DOHH2 (cell line): ENCODE measurements around the gene CTNNAL1.

Experiments
- H3F3A ChIP-seq: fragments of 200-600 bp; sonication (generic), shearing (Covaris generic); 2 replicates; pipeline ENCODE4 v1.6.0; 2016; ENCODE audit warnings: antibody characterized with exemption, mild to moderate bottlenecking; ENCODE audit not compliant: control insufficient read depth, insufficient read depth
- H3K27ac ChIP-seq: fragments of 200-600 bp; sonication (generic); 2 replicates; pipeline ENCODE4 v1.5.1; 2014; ENCODE audit warnings: low read depth, mild to moderate bottlenecking, low read length, moderate library complexity
- H3K27me3 ChIP-seq: fragments of 200-600 bp; sonication (generic); 2 replicates; pipeline ENCODE4 v1.6.1; 2014; ENCODE audit warnings: mild to moderate bottlenecking, low read length, mixed read lengths; ENCODE audit not compliant: control insufficient read depth
- H3K36me3 ChIP-seq: fragments of 200-600 bp; sonication (generic); 2 replicates; pipeline ENCODE4 v1.6.1; 2014; ENCODE audit warnings: mild to moderate bottlenecking, low read length, moderate library complexity, mixed read lengths; ENCODE audit not compliant: control insufficient read depth
- H3K4me1 ChIP-seq: fragments of 200-600 bp; sonication (generic); 2 replicates; pipeline ENCODE4 v1.6.1; 2014; ENCODE audit warnings: mild to moderate bottlenecking, low read length, mixed read lengths; ENCODE audit not compliant: control insufficient read depth
- H3K4me2 ChIP-seq: fragments of 200-600 bp; sonication (generic); 2 replicates; pipeline ENCODE4 v1.6.0; 2014; ENCODE audit warnings: mild to moderate bottlenecking, low read length, moderate library complexity
- H3K4me3 ChIP-seq: fragments of 200-600 bp; sonication (generic); 2 replicates; pipeline ENCODE4 v1.5.1; 2014; ENCODE audit warnings: mild to moderate bottlenecking, low read length, mixed read lengths
- H3K79me2 ChIP-seq: fragments of 200-600 bp; sonication (generic); 2 replicates; pipeline ENCODE4 v1.6.1; 2014; ENCODE audit warnings: mild to moderate bottlenecking, low read length, mixed read lengths; ENCODE audit not compliant: control insufficient read depth
- H3K9me2 ChIP-seq: fragments of 200-600 bp; sonication (generic); replicated peaks from 2 replicates; pipeline ENCODE4 v1.6.1; 2014; ENCODE audit warnings: mild to moderate bottlenecking, low read length, mixed read lengths; ENCODE audit not compliant: control insufficient read depth
- H3K9me3 ChIP-seq: fragments of 200-600 bp; sonication (generic); 2 replicates; pipeline ENCODE4 v1.6.1; 2014; ENCODE audit warnings: antibody characterized with exemption, low read length, mixed read lengths; ENCODE audit not compliant: control insufficient read depth, insufficient read depth
- H4K20me1 ChIP-seq: fragments of 200-600 bp; sonication (generic); 2 replicates; pipeline ENCODE4 v1.6.0; 2014; ENCODE audit warnings: low read depth, mild to moderate bottlenecking, antibody characterized with exemption, low read length, moderate library complexity; ENCODE audit not compliant: control insufficient read depth, insufficient read depth
- EZH2phosphoT487 ChIP-seq: fragments of 200-600 bp; sonication (generic); IDR thresholded peaks from 2 replicates; pipeline ENCODE4 v1.6.1; 2017; ENCODE audit warnings: borderline replicate concordance, mild to moderate bottlenecking, antibody characterized with exemption, low read length, moderate library complexity, mixed read lengths
- TF ChIP-seq, protein P1 (sequence below): fragments of 200-600 bp; sonication (generic); IDR thresholded peaks from one replicate; pipeline ENCODE4 v1.5.1; 2014; ENCODE audit warnings: antibody characterized with exemption, mild to moderate bottlenecking, low read depth, low read length; ENCODE audit not compliant: poor library complexity, severe bottlenecking

The CTNNAL1 gene

DNA sequence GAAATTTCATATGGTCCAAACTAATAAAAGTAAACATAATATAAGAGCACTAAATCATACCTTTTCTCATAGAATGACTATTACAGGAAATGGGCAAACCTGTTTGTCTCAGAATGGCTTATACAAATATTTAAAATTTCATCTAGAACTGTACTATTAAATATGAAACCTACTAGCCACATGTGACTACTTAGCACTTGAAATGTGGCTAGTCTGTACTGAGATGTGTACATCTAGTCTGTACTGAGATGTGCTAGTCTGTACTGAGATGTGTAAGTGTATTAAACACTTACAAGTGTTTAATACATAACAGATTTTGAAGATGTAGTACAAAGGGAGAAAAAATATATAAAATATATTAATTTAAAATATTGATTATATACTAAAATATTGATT lies 56.7 kb downstream of the CTNNAL1 start:
- H3K4me1 ChIP-seq = peaks cover 6% of the 10 kb centered on the region
- H3K36me3 ChIP-seq = no peaks in the 10 kb centered on the region; the same call in 1 of the 2 replicates
- no peak overlapping the region for H3K4me3 ChIP-seq
- no peaks in the 10 kb centered on the region for H3K79me2 ChIP-seq
- no peaks in the 10 kb centered on the region for H4K20me1 ChIP-seq
- no peaks in the 10 kb centered on the region for H3K27me3 ChIP-seq
- H3K9me3 ChIP-seq = no peaks in the 10 kb centered on the region
- H3F3A ChIP-seq = 0 out of 2 replicates have a peak, but pooled peaks cover 2% of the 10 kb centered on the region
- H3K4me2 ChIP-seq = no peak overlapping the region
- H3K27ac ChIP-seq = no peak overlapping the region
- TF ChIP-seq, protein P1, sequence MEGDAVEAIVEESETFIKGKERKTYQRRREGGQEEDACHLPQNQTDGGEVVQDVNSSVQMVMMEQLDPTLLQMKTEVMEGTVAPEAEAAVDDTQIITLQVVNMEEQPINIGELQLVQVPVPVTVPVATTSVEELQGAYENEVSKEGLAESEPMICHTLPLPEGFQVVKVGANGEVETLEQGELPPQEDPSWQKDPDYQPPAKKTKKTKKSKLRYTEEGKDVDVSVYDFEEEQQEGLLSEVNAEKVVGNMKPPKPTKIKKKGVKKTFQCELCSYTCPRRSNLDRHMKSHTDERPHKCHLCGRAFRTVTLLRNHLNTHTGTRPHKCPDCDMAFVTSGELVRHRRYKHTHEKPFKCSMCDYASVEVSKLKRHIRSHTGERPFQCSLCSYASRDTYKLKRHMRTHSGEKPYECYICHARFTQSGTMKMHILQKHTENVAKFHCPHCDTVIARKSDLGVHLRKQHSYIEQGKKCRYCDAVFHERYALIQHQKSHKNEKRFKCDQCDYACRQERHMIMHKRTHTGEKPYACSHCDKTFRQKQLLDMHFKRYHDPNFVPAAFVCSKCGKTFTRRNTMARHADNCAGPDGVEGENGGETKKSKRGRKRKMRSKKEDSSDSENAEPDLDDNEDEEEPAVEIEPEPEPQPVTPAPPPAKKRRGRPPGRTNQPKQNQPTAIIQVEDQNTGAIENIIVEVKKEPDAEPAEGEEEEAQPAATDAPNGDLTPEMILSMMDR = no peak
- TF ChIP-seq EZH2phosphoT487 = no peak
- H3K9me2 ChIP-seq = no peaks in the 10 kb centered on the region

DNA sequence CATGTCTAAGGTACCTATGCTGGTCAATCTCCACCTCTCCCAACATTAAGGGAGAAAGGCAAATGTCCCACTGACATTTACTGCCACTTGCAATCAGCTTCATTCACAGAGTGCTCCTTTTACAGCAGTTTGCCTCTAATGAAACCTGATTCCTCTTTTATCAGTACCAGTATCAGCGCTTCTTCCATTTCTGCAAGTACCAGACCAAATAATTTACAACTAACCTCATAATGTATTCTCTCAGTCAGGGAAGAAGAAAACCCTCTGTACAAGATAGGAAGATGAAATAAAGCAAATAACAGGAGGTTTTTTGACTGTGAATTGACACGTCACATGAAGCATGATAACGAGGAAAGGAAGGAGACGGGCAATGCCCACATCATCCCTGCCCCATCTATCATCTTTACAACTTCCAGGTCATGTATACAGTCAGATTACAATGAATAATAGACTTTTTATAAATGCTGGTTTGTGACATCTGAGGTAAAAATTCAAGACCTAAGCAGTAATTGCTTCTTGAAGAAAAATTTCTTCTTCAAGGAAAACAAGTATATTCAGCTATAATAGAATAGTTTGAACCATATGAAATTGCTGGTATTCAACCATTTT lies 57.2 kb downstream of the CTNNAL1 start:
- Histone ChIP-seq H3F3A (0 out of 2 replicates have a peak, but pooled peaks cover 2% of the 10 kb centered on the region), H3K27ac (no peak overlapping the region), H3K4me1 (peaks cover 6% of the 10 kb centered on the region), H3K4me3 (no peak overlapping the region), H3K36me3 (no peaks in the 10 kb centered on the region; the same call in 1 of the 2 replicates), H3K9me2 (no peaks in the 10 kb centered on the region), H3K27me3 (no peaks in the 10 kb centered on the region), H4K20me1 (no peaks in the 10 kb centered on the region), H3K79me2 (no peaks in the 10 kb centered on the region), H3K9me3 (no peaks in the 10 kb centered on the region), H3K4me2 (no peak overlapping the region)
- TF ChIP-seq EZH2phosphoT487 = no peak
- TF ChIP-seq, protein P1 = no peak

DNA sequence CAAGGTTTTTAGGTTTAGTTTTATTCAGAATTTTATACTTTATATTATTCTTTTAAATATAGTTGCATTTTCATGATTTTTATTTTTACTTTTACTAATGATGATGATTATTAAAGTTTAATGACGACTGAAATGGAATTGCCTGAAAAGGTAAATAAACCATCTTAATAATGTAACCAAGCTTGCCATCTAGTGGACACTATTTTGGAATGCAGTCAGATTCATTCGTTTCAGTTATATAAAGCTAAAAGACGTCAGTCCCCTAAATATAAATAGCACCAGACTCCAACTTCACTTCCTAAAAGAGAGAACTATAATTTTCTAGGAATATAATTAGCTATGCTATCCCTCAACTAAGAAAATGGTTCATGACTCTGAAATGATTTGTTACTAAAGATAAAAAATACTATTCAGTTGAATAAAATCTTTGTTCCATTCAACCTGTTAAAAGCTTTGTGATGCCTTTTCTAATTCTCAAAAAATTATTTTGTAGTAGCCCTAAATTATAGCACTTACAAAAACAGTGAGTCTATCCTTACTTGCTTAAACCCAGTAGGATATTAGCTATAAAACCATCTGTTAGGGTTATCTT lies 59.2 kb downstream of the CTNNAL1 start:
- Histone ChIP-seq H3K9me3 (no peaks in the 10 kb centered on the region), H3K9me2 (no peaks in the 10 kb centered on the region), H3K4me2 (no peak overlapping the region), H3K27me3 (no peaks in the 10 kb centered on the region), H4K20me1 (no peaks in the 10 kb centered on the region), H3K79me2 (no peaks in the 10 kb centered on the region), H3K36me3 (no peaks in the 10 kb centered on the region; the same call in 1 of the 2 replicates), H3F3A (0 out of 2 replicates have a peak, but pooled peaks cover 2% of the 10 kb centered on the region), H3K4me3 (no peak overlapping the region), H3K27ac (no peak overlapping the region), H3K4me1 (peaks cover 6% of the 10 kb centered on the region)
- TF ChIP-seq, protein P1 = peak; percentile 58
- no peak for TF ChIP-seq EZH2phosphoT487
